ENCODE data around the gene OCIAD1. TPM values are rescaled to one million over a fixed set of nuclear protein-coding genes. Genes with fewer than 3 reads are reported as not detected.
"Not testable (repeated sequence)": the region's sequence is repeated elsewhere in the genome, so short reads cannot be mapped to it uniquely, and the experiment has no call there.

OCIAD1 gene
- total RNA-seq, 2 experiments from 2014 or later: 116 to 117 TPM

- CTCF ChIA-PET: no interaction called here
- POLR2A ChIA-PET: no interaction called here
Measured at GRCh38 chr4:48815483-48815882, 15.4 kb upstream of the OCIAD1 start.

- POLR2A ChIA-PET, CTCF ChIA-PET: not testable (repeated sequence)
Measured at GRCh38 chr4:48816297-48816696, 14.6 kb upstream of the OCIAD1 start.

GRCh38 chr4:48816971-48817370, 13.9 kb upstream of the OCIAD1 start:
- CTCF ChIA-PET: no interaction called here
- POLR2A ChIA-PET: no interaction called here

GRCh38 chr4:48821431-48821830, 9.5 kb upstream of the OCIAD1 start:
- POLR2A ChIA-PET, CTCF ChIA-PET: not testable (repeated sequence)

- ChIA-PET POLR2A (no interaction called here), CTCF (interaction anchor here (0.7 to 1.2 kb wide), 2 partner anchors 65 to 193 kb away, joined by 3 read pairs; no protein-coding TSS in a partner anchor)
Measured at GRCh38 chr4:48827622-48828021, 3.3 kb upstream of the OCIAD1 start.

GRCh38 chr4:48831532-48832030, 693 bp downstream of the OCIAD1 start:
- ChIA-PET CTCF (no interaction called here), POLR2A (no interaction called here)

GRCh38 chr4:48832571-48832970, 1.7 kb downstream of the OCIAD1 start:
- POLR2A ChIA-PET: no interaction called here
- CTCF ChIA-PET: no interaction called here

- CTCF ChIA-PET: no interaction called here
- POLR2A ChIA-PET: no interaction called here
Measured at GRCh38 chr4:48836658-48837057, 5.8 kb downstream of the OCIAD1 start.

GRCh38 chr4:48841045-48841827, 10.3 kb downstream of the OCIAD1 start:
- CTCF ChIA-PET: interaction anchor here (0.8 kb wide), 1 partner anchor 48 kb away, joined by 4 read pairs; no protein-coding TSS in a partner anchor
- POLR2A ChIA-PET: no interaction called here

GRCh38 chr4:48844843-48845242, 14.0 kb downstream of the OCIAD1 start:
- CTCF ChIA-PET: no interaction called here
- POLR2A ChIA-PET: no interaction called here

- POLR2A ChIA-PET, CTCF ChIA-PET: not testable (repeated sequence)
Measured at GRCh38 chr4:48848799-48849198, 17.9 kb downstream of the OCIAD1 start.

GRCh38 chr4:48851651-48852050, 20.8 kb downstream of the OCIAD1 start:
- ChIA-PET CTCF (no interaction called here), POLR2A (no interaction called here)

GRCh38 chr4:48853604-48854394, 22.9 kb downstream of the OCIAD1 start:
- ChIA-PET CTCF (no interaction called here), POLR2A (no interaction called here)

- CTCF ChIA-PET: no interaction called here
- POLR2A ChIA-PET: no interaction called here
Measured at GRCh38 chr4:48854395-48854683, 23.5 kb downstream of the OCIAD1 start.

- CTCF ChIA-PET: no interaction called here
- POLR2A ChIA-PET: interaction anchor here (0.7 kb wide), 1 partner anchor 737 kb away, joined by 6 read pairs; no protein-coding TSS in a partner anchor
Measured at GRCh38 chr4:48854982-48855381, 24.1 kb downstream of the OCIAD1 start.

- ChIA-PET CTCF (no interaction called here), POLR2A (no interaction called here)
Measured at GRCh38 chr4:48858130-48858529, 27.2 kb downstream of the OCIAD1 start.

GRCh38 chr4:48862038-48862437, 31.1 kb downstream of the OCIAD1 start:
- CTCF ChIA-PET: no interaction called here

GRCh38 chr4:48862661-48863060, 31.8 kb downstream of the OCIAD1 start:
- ChIA-PET POLR2A (no interaction called here), CTCF (no interaction called here)

More at GRCh38 chr4:48862038-48862437, 31.1 kb downstream of the OCIAD1 start:
- POLR2A ChIA-PET: no interaction called here

GRCh38 chr4:48863728-48864127, 32.8 kb downstream of the OCIAD1 start:
- POLR2A ChIA-PET: no interaction called here

GRCh38 chr4:48864696-48865095, 33.8 kb downstream of the OCIAD1 start:
- POLR2A ChIA-PET, CTCF ChIA-PET: not testable (repeated sequence)

More at GRCh38 chr4:48863728-48864127, 32.8 kb downstream of the OCIAD1 start:
- CTCF ChIA-PET: no interaction called here

GRCh38 chr4:48877827-48878535, 47.1 kb downstream of the OCIAD1 start:
- ChIA-PET POLR2A (no interaction called here), CTCF (no interaction called here)

All from activated CD8-positive, alpha-beta memory T cell treated with anti-CD3 and anti-CD28 coated beads for 36 hours (primary cell).